GM10266 (cell line): ENCODE data around the gene EME2.

ENCODE experiments used
- DNase-seq: peaks from one replicate; pipeline ENCODE4 v3.0.0; 2012; ENCODE audit errors: extremely low spot score
- TF ChIP-seq, protein P1 (sequence below): IDR thresholded peaks from 2 replicates; pipeline ENCODE4 v1.5.1; 2012; ENCODE audit warnings: mild to moderate bottlenecking, low read depth; ENCODE audit not compliant: control insufficient read depth, insufficient read depth; ENCODE audit errors: missing control alignments

Gene EME2

GRCh38 chr16:1757714-1758461 is 14.7 kb upstream of the EME2 start:
- TF ChIP-seq, protein P1, sequence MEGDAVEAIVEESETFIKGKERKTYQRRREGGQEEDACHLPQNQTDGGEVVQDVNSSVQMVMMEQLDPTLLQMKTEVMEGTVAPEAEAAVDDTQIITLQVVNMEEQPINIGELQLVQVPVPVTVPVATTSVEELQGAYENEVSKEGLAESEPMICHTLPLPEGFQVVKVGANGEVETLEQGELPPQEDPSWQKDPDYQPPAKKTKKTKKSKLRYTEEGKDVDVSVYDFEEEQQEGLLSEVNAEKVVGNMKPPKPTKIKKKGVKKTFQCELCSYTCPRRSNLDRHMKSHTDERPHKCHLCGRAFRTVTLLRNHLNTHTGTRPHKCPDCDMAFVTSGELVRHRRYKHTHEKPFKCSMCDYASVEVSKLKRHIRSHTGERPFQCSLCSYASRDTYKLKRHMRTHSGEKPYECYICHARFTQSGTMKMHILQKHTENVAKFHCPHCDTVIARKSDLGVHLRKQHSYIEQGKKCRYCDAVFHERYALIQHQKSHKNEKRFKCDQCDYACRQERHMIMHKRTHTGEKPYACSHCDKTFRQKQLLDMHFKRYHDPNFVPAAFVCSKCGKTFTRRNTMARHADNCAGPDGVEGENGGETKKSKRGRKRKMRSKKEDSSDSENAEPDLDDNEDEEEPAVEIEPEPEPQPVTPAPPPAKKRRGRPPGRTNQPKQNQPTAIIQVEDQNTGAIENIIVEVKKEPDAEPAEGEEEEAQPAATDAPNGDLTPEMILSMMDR, result no peak
- no peak for DNase-seq

- DNase-seq, result no peak
- TF ChIP-seq, protein P1, result no peak
Observed at GRCh38 chr16:1758923-1759322, 13.7 kb upstream of the EME2 start.

DNA sequence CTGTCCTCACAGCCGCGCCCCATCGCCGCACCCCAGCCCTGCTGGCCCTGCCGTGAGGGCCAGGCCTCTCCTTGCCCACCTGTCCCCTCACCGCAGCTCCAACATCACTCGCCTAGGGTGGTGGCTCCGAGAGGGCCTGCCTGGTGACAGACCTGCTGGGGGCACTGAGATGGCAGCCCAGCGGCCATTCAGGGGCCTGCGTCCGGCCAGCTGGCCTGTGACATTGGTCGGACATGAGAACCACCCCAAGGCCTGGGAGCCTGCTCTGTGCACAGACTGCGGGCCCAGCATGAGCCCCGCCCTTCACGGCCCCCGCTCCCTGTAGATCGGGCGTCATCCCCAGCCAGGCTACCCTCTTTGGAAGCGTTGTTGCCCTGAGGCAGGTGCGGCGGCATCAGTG is 13.1 kb upstream of the EME2 start:
- DNase-seq, result no peak
- TF ChIP-seq, protein P1, result no peak

DNA sequence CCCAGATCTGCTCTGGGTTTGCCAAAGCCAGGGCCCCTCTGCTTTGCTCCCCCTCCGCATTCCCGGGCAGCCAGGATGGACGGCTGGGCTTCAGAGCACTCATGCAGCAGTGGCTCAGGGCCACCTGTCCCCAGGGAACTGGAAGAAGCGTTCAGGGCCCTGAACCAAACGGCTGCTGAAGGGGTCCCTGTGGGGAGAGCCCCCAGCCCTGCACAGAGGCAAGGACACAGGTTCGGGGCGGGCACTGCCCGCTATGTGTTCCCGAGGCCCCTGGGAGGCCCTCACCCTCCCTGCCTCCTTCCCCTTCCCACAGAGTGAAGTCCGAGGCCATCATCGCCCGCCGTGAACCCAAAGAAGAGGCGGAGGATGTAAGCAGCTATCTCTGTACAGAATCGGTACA is 11.7 kb upstream of the EME2 start:
- TF ChIP-seq, protein P1, result no peak
- DNase-seq, result no peak

GRCh38 chr16:1761751-1762150 is 10.9 kb upstream of the EME2 start:
- TF ChIP-seq, protein P1, result no peak
- no peak for DNase-seq

- no peak for DNase-seq
- TF ChIP-seq, protein P1, result no peak
Observed at GRCh38 chr16:1762196-1762878, 10.3 kb upstream of the EME2 start.
